Activated T-cell treated with anti-CD3 and anti-CD28 coated beads, Interleukin-2, amount 50 U/mL, for 4 hours (primary cell): ENCODE measurements around the gene SELENOK. TPM values are rescaled to one million over a fixed set of nuclear protein-coding genes. Genes with fewer than 3 reads are reported as not detected.
"Not testable (repeated sequence)": the region's sequence is repeated elsewhere in the genome, so short reads cannot be mapped to it uniquely, and the experiment has no call there.

Experiments used
- ATAC-seq, 2 donors: fragments of 200-7000 bp; cut with Tn5 transposase; one replicate each; pipeline ENCODE4 v1.10.0; 2021
- DNase-seq: peaks from one replicate; pipeline ENCODE4 v3.0.0-alpha.2; 2020
- H3K27me3 Mint-ChIP-seq: one replicate; pipeline ENCODE4 v1.8.0; 2021; ENCODE audit warnings: low read depth, mixed read lengths
- H3K36me3 Mint-ChIP-seq: one replicate; pipeline ENCODE4 v1.8.0; 2022; ENCODE audit warnings: mixed read lengths; ENCODE audit not compliant: insufficient read depth
- H3K4me1 Mint-ChIP-seq: one replicate; pipeline ENCODE4 v1.8.0; 2021; ENCODE audit warnings: low read depth, mixed read lengths
- H3K4me3 Mint-ChIP-seq: one replicate; pipeline ENCODE4 v1.8.0; 2021; ENCODE audit warnings: mild to moderate bottlenecking, moderate library complexity, mixed read lengths
- H3K9me3 Mint-ChIP-seq: one replicate; pipeline ENCODE4 v1.8.0; 2021; ENCODE audit warnings: mixed read lengths
- total RNA-seq, 3 donors: library from RNA; stranded (reverse); gene quantifications; one replicate each; pipeline ENCODE4 v1.2.1, GENCODE V29; 2021

Gene SELENOK
- total RNA-seq, result 10 to 100 TPM; 65.0 to 81.9 (median 68.6) TPM

DNA sequence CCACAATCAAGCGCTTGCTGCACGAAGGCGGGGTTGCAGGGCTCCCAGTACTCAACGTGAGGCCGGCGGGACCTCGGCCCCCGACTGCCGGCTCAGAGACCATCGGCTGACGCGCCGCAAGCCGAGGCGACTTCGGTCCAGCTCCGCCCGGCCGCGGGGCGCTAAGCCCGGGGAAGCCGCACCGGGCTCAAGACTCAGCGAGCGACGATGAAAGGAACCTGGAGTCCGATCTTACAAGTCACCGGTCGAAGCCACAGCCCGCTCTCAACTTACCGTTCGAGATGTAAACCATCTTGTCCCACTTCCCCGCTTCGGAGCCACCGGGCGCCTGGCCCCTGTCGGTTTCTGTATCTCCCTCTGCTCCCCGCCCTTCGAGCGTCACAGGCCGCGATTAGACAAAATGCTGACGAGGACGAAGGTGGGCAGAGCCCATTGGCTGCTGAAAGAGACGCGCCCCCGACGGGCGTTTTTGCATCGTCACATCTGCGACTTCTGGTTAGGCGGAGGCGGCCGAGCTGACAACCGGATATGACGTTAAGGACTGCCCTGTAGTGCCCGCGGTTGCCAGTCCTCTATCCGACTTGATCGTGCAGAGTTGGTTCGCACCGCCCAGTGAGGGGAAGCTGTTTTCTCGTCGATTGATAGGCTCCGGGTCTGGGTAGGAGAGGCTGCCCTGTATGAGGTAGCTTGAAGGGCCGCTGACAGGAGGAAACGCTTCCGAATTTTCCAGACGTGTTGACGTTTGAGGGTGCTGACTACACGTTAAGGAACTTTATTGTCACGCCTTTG lies at the start of gene SELENOK:
SELENOK (minus strand) TSS at position 363 of the 789 bp plus-strand sequence.
- Mint-ChIP-seq H3K36me3 (peaks cover 22% of the 10 kb centered on the region), H3K4me3 (peak within 1 kb of the TSS; percentile 91), H3K27me3 (peaks cover 4% of the 10 kb centered on the region), H3K4me1 (peaks cover 55% of the 10 kb centered on the region), H3K9me3 (peaks cover 5% of the 10 kb centered on the region)
- peak; percentile 95 to 97 for ATAC-seq
- peak; percentile 95 for DNase-seq

DNA sequence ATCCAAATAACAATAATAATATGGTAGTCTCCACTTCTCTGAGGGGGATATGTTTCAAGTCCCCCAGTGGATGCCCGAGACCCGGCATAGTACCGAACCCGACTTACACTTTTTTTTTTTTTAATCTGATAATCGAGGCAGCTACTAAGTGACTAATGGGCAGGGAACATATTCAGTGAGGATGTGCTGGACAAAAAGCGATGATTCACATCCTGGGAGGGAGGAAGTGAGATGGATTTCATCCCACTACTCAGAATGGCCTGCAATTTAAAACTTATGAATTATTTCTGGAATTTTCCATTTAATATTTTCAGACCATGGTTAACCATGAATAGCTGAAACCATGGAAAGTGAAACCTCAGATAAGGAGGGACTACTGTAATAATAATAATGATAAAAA lies 49.5 kb upstream of the SELENOK start:
- no peak for DNase-seq
- H3K4me1 Mint-ChIP-seq, result no peaks in the 10 kb centered on the region
- peaks cover 19% of the 10 kb centered on the region for H3K27me3 Mint-ChIP-seq
- no peaks in the 10 kb centered on the region for H3K36me3 Mint-ChIP-seq
- no peak for ATAC-seq
- no peak overlapping the region for H3K4me3 Mint-ChIP-seq
- H3K9me3 Mint-ChIP-seq, result peaks cover 7% of the 10 kb centered on the region

DNA sequence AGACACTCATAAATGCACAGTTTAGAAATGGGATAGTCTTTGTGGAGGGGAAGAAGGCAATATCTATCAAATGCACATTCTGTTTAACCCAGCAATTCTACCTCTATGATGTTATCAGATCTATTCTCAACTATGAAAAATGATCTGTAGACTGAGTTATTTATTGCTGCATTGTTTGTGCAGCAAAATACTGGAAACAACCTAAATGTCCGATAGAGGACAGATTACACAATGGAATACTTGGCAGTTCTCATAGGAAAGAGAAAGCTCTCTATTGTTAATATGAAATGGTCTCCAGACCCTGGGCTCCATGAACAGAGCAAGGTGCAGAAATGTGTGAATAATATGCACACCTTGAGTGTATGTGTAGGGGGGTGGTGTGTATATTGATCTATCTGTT lies 49.0 kb upstream of the SELENOK start:
- peaks cover 20% of the 10 kb centered on the region for H3K27me3 Mint-ChIP-seq
- no peaks in the 10 kb centered on the region for H3K36me3 Mint-ChIP-seq
- no peaks in the 10 kb centered on the region for H3K4me1 Mint-ChIP-seq
- H3K9me3 Mint-ChIP-seq, result peaks cover 4% of the 10 kb centered on the region
- no peak overlapping the region for H3K4me3 Mint-ChIP-seq
- DNase-seq (no peak), ATAC-seq (no peak)

DNA sequence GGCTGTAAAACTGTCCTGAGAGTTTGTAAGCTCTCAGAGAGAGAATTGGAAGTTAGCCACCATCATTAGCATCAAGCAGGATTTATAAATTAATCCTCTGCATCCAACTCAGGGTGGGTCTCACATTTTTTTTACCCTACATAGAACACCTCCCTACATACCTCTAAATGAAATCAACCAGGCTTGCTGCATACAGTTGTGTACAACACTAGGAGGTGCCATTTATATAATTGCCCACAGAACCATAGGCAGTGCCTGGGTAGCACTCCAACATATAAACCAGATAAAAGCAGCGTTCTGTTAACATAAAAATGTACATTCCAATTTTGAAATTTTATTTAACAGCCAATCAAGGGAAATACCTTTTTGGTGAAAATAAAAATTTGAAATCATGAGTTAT lies 48.2 kb upstream of the SELENOK start:
- ATAC-seq (no peak), DNase-seq (no peak)
- Mint-ChIP-seq H3K4me1 (no peaks in the 10 kb centered on the region), H3K36me3 (no peaks in the 10 kb centered on the region), H3K4me3 (no peak overlapping the region), H3K9me3 (peaks cover 10% of the 10 kb centered on the region), H3K27me3 (peaks cover 20% of the 10 kb centered on the region)

DNA sequence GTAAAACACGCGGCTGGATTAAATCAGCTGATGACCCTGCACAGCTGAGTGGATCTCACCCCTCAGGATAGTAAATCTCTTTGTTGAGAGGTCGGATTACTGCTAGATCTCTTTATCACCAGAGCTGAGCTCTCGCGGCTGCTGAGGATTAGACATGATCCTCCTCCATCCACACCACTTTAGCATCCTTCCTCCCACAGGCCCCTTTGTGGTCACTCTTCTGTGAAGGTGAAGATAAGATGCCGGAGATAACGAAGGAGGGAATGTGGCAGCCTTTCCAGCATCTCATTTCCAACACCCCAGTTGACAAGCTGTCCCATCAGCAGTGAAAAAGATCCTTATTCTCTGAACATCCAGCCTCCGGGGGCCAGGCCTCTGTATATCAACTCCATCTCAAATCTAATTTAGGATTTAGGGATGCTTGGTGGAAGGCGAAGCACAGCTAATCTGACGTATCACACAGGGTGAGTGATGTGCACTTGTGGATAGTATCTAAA lies 47.5 kb upstream of the SELENOK start:
- H3K27me3 Mint-ChIP-seq, result peaks cover 23% of the 10 kb centered on the region
- H3K4me1 Mint-ChIP-seq, result no peaks in the 10 kb centered on the region
- DNase-seq, result no peak
- no peak for ATAC-seq
- no peak overlapping the region for H3K4me3 Mint-ChIP-seq
- H3K9me3 Mint-ChIP-seq, result peaks cover 10% of the 10 kb centered on the region
- no peaks in the 10 kb centered on the region for H3K36me3 Mint-ChIP-seq

DNA sequence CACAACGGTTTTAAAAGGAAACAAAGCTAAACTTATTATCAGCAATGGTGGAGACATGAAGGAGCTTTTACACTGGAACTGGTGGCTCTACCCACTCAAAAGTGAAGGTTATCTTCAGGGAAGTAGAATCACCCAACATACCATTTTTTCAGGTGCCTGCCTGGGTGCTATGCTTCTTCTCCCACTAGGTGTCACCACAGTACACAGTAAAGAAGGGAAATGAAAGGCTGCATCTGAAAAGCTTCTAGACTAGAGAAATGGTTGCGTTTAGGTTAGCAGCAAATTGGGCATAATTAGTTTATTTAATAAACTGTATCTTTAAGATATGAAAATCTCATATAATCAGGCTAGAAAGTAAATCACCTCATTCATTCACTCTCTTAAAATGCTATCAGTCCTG lies 47.0 kb upstream of the SELENOK start:
- no peaks in the 10 kb centered on the region for H3K4me1 Mint-ChIP-seq
- peaks cover 23% of the 10 kb centered on the region for H3K27me3 Mint-ChIP-seq
- ATAC-seq, result peak in 1 of 2 donors; percentile 63

DNA sequence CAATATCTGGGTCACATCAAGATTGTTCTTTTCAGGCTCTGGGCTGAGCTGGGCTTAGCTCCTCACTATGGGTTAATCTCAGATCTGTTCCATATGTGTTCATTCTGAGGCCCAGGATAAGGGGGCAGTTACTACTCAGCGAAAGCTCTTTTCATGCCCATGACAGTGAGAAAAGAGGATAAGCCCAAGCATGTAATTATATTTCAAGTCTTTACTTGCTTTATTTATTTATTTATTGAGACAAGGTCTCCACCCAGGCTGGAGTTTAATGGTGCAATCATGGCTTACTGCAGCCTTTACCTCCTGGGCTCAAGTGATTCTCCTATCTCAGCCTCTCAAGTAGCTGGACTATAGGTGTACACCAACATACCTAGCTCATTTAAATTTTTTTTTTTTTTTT lies 44.7 kb upstream of the SELENOK start:
- Mint-ChIP-seq H3K4me3 (no peak overlapping the region), H3K27me3 (peaks cover 22% of the 10 kb centered on the region), H3K4me1 (no peaks in the 10 kb centered on the region), H3K9me3 (peaks cover 10% of the 10 kb centered on the region), H3K36me3 (no peaks in the 10 kb centered on the region)
- DNase-seq (no peak), ATAC-seq (no peak)

More for the DNA sequence above, 47.0 kb upstream of the SELENOK start:
- peak; percentile 5 for DNase-seq
- Mint-ChIP-seq H3K4me3 (no peak overlapping the region), H3K36me3 (no peaks in the 10 kb centered on the region), H3K9me3 (peaks cover 10% of the 10 kb centered on the region)

DNA sequence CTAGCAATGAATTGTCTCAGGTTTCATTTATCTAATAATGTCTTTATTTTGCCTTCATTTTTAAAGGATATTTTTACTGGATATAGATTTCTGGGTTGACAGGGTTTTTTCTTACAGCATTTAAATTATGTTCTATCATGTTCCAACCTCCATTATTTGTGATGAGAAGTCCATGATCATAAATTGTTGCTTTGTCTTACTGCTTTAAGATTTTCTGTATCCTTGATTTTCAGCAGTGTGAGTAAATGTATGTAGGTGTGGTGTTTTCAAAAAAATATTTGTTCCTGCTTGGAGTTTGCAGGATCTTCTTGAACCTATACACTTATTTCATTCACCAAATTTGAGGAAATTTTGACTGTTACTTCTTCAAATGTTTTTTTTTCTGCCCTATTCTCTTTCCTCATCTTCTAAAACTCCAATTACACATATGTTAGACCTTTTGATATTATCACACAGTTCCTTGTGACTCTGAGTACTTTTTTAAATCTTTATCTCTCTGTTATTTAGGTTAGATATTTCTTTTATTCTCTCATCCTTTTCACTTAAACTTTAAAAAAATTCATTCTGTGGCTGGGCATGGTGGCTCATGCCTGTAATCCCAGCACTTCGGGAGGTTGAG lies 43.7 kb upstream of the SELENOK start:
- DNase-seq (no peak), ATAC-seq (no peak)
- H3K36me3 Mint-ChIP-seq, result no peaks in the 10 kb centered on the region
- no peak overlapping the region for H3K4me3 Mint-ChIP-seq
- H3K4me1 Mint-ChIP-seq, result no peaks in the 10 kb centered on the region
- H3K27me3 Mint-ChIP-seq, result peaks cover 24% of the 10 kb centered on the region
- H3K9me3 Mint-ChIP-seq, result peaks cover 10% of the 10 kb centered on the region

DNA sequence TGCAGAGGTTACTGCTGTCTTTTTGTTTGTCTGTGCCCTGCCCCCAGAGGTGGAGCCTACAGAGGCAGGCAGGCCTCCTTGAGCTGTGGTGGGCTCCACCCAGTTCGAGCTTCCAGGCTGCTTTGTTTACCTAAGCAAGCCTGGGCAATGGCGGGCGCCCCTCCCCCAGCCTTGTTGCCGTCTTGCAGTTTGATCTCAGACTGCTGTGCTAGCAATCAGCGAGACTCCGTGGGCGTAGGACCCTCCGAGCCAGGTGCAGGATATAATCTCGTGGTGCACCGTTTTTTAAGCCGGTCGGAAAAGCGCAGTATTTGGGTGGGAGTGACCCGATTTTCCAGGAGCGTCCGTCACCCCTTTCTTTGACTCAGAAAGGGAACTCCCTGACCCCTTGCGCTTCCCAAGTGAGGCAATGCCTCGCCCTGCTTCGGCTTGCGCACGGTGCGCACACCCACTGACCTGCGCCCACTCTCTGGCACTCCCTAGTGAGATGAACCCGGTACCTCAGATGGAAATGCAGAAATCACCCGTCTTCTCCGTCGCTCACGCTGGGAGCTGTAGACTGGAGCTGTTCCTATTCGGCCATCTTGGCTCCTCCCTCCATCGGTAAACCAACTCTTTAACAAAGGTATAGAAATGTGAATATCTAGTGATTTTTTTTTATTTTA lies 35.7 kb upstream of the SELENOK start:
- ATAC-seq, H3K9me3 Mint-ChIP-seq, DNase-seq, H3K27me3 Mint-ChIP-seq, H3K4me3 Mint-ChIP-seq, H3K4me1 Mint-ChIP-seq, H3K36me3 Mint-ChIP-seq: not testable (repeated sequence)

DNA sequence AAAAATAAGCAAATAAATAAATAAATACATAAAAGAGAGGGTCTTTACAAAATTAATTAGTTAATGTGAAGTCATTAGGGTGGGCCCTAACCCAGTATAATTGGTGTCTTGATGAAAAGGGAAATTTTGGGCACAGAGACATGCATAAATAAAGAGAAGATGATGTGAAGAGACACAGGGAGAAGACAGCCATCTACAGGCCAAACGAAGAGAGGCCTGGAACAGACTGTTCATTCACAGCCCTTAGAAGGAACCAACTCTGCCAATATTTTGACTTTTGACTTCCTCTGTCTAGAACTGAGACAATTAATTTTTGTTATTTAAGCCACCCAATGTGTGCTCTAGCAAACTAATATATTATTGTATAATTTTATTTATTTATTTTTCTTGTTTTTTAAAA lies 29.6 kb upstream of the SELENOK start:
- peaks cover 10% of the 10 kb centered on the region for H3K9me3 Mint-ChIP-seq
- peaks cover 21% of the 10 kb centered on the region for H3K27me3 Mint-ChIP-seq
- no peaks in the 10 kb centered on the region for H3K4me1 Mint-ChIP-seq
- no peak for DNase-seq
- H3K36me3 Mint-ChIP-seq, result peaks cover 1% of the 10 kb centered on the region
- no peak for ATAC-seq
- no peak overlapping the region for H3K4me3 Mint-ChIP-seq

DNA sequence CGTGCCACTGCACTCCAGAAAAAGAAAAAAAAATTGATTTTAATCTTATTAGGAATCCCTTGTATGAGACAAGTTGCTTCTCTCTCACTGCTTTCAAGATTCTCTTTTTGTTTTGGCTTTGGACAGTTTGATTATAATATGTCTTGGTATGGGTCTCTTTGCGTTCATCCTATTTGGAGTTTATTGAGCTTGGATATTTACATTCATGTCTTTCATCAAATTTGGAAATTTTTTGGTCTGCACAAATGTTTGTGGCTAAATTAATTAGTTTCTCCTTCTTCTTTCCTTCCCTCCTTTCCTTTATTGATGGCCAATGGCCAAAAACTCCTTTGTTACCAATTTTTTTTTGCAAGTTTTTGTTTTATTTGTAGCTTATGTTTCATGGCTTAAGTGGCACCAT lies 28.1 kb upstream of the SELENOK start:
- DNase-seq (no peak), ATAC-seq (no peak)
- H3K4me3 Mint-ChIP-seq, result no peak overlapping the region
- peaks cover 10% of the 10 kb centered on the region for H3K9me3 Mint-ChIP-seq
- peaks cover 23% of the 10 kb centered on the region for H3K27me3 Mint-ChIP-seq
- peaks cover 1% of the 10 kb centered on the region for H3K36me3 Mint-ChIP-seq
- H3K4me1 Mint-ChIP-seq, result no peaks in the 10 kb centered on the region

DNA sequence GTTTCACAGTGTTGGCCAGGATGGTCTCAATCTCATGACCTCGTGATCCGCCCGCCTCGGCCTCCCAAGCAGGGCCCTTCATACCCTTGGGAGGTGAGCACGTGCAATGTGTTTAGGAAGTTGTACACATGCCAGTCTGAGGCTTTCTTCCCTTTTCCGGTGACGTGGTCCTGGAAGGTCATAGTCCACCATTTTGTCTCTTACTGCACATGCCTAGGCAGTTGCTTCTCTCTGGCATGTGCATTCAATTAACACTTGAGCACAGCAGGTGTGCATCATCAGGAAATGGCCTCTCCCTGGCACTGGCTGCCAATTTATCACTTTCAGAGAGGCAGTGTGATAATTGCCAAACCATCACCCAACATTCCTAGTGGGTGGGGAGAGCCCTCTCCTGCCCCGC lies 21.7 kb upstream of the SELENOK start:
- no peaks in the 10 kb centered on the region for H3K4me1 Mint-ChIP-seq
- DNase-seq, result no peak
- H3K4me3 Mint-ChIP-seq, result no peak overlapping the region
- peaks cover 1% of the 10 kb centered on the region for H3K9me3 Mint-ChIP-seq
- no peaks in the 10 kb centered on the region for H3K36me3 Mint-ChIP-seq
- H3K27me3 Mint-ChIP-seq, result peaks cover 34% of the 10 kb centered on the region
- ATAC-seq, result no peak

DNA sequence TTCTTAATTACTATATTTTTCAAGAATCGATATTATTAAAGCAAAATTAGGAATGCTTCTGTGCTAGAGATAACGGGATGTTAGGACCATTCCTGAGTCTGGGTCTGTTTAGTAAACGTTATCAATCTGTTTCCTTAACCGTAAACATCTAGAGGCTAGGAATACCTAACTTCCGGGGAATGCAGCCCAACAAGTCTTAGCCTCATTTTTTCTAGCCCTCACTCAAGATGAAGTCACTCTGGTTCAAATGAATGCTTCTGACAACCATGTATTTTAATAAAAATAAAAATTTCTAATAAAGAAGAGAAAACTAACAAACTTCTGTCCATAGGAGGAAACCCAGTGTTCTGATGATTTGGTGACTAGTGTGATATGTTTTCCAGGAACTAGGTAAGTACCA lies 11.1 kb upstream of the SELENOK start:
- H3K36me3 Mint-ChIP-seq, result peaks cover 2% of the 10 kb centered on the region
- peaks cover 8% of the 10 kb centered on the region for H3K9me3 Mint-ChIP-seq
- ATAC-seq (no peak), DNase-seq (no peak)
- H3K4me3 Mint-ChIP-seq, result no peak overlapping the region
- H3K4me1 Mint-ChIP-seq, result no peaks in the 10 kb centered on the region
- H3K27me3 Mint-ChIP-seq, result peaks cover 27% of the 10 kb centered on the region

DNA sequence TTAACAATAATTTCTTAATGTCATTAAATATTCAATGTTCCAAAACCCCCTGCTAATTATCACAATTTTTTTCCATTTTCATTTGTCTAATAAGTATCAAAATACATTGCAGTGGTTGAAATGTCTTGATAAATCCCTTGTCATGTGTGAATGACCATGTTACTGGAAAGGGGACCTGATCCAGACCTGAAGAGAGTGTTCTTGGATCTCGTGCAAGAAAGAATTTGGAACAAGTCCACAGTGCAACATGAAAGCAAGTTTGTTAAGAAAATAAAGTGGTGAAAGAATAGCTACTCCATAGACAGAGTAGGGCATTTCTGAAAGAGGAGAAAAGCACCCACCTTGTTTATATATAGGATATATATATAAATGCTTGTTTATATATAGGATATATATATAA lies 10.4 kb upstream of the SELENOK start:
- ATAC-seq (no peak), DNase-seq (no peak)
- Mint-ChIP-seq H3K36me3 (peaks cover 2% of the 10 kb centered on the region), H3K9me3 (peaks cover 8% of the 10 kb centered on the region), H3K4me1 (no peaks in the 10 kb centered on the region), H3K27me3 (peaks cover 33% of the 10 kb centered on the region), H3K4me3 (no peak overlapping the region)
